Vagina (tissue), 2 donors: ENCODE data around the gene PHF20. TPM values are rescaled to one million over a fixed set of nuclear protein-coding genes. Genes with fewer than 3 reads are reported as not detected.

ENCODE experiments used
- DNase-seq, 2 donors: peaks; one replicate each; pipeline ENCODE4 v3.0.0-alpha.2; 2017; ENCODE audit errors: extremely low spot score in 2 of 2
- H3K27ac ChIP-seq: fragments of 200-600 bp; sonication (generic); one replicate; pipeline ENCODE4 v1.5.1; 2019
- H3K27me3 ChIP-seq: fragments of 200-600 bp; sonication (generic); one replicate; pipeline ENCODE4 v1.5.1; 2019
- H3K36me3 ChIP-seq, 2 donors: fragments of 200-600 bp; sonication (generic); one replicate each; pipeline ENCODE4 v1.5.1; 2017 to 2019
- H3K4me1 ChIP-seq: fragments of 200-600 bp; sonication (generic); one replicate; pipeline ENCODE4 v1.5.1; 2019
- H3K4me3 ChIP-seq, 2 donors: fragments of 200-600 bp; sonication (generic); 1 replicate in 1 of 2; 2 replicates in 1 of 2; pipeline ENCODE4 v1.5.1; 2016 to 2019
- H3K9me3 ChIP-seq: fragments of 200-600 bp; sonication (generic); one replicate; pipeline ENCODE4 v1.5.1; 2019
- POLR2A ChIP-seq, 2 donors: fragments of 450-650 bp; IDR thresholded peaks; one replicate each; pipeline ENCODE4 v1.6.1; 2017; ENCODE audit warnings: antibody characterized with exemption in 2 of 2, mild to moderate bottlenecking in 2 of 2, moderate library complexity in 2 of 2
- POLR2AphosphoS5 ChIP-seq, 2 donors: sonication (generic); formaldehyde crosslinking; IDR thresholded peaks; one replicate each; pipeline ENCODE4 v1.9.0; 2017; ENCODE audit warnings: antibody characterized with exemption in 2 of 2, mild to moderate bottlenecking in 2 of 2, low read depth in 1 of 2; ENCODE audit not compliant: insufficient read depth in 1 of 2
- intact Hi-C: fragments of 100-400 bp; cut with DNase I; formaldehyde crosslinking; loops from one replicate; pipeline ENCODE4 v1.15.1; 2023
- total RNA-seq: library from RNA; depleted of rRNA; stranded (reverse); fragments of >200 nt; gene quantifications from one replicate; pipeline ENCODE4 v1.2.3, GENCODE V29; 2016
- TF ChIP-seq, protein P1 (sequence below), 3 experiments: fragments of 450-650 bp in 2 of 3; fragments of 200-600 bp in 1 of 3; sonication (generic) in 1 of 3; IDR thresholded peaks; one replicate each; pipeline ENCODE4 v1.5.1; 2017 to 2019; ENCODE audit warnings: antibody characterized with exemption in 3 of 3, mild to moderate bottlenecking in 2 of 3, moderate library complexity in 2 of 3

Gene PHF20
- total RNA-seq, 1 donor from 2014 or later: 37.3 TPM

DNA sequence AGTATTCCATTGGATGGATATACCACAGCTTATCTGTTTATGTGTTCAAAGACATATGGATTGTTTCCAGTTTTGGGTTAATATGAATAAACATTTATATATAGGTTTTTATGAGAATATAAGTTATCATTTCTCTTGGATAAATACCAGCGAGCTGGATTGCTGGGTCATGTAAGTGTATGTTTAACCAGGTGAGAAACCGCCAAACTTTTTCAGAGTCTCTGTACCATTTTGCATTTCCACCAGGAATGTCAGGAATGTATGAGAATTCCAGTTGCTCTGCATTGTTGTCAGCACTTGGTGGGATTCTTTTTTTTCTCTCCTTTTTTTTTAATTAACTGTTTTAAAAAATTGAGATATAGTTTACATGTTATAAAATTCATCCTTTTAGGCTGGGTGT, 52.1 kb downstream of the PHF20 start:
- DNase-seq: no peak
- intact Hi-C loops: no loop called here
- Histone ChIP-seq H3K9me3 (no peaks in the 10 kb centered on the region), H3K4me3 (no peak overlapping the region), H3K27ac (no peak overlapping the region), H3K27me3 (no peaks in the 10 kb centered on the region), H3K36me3 (no peaks in the 10 kb centered on the region), H3K4me1 (peaks cover 26% of the 10 kb centered on the region)
- TF ChIP-seq, protein P1, sequence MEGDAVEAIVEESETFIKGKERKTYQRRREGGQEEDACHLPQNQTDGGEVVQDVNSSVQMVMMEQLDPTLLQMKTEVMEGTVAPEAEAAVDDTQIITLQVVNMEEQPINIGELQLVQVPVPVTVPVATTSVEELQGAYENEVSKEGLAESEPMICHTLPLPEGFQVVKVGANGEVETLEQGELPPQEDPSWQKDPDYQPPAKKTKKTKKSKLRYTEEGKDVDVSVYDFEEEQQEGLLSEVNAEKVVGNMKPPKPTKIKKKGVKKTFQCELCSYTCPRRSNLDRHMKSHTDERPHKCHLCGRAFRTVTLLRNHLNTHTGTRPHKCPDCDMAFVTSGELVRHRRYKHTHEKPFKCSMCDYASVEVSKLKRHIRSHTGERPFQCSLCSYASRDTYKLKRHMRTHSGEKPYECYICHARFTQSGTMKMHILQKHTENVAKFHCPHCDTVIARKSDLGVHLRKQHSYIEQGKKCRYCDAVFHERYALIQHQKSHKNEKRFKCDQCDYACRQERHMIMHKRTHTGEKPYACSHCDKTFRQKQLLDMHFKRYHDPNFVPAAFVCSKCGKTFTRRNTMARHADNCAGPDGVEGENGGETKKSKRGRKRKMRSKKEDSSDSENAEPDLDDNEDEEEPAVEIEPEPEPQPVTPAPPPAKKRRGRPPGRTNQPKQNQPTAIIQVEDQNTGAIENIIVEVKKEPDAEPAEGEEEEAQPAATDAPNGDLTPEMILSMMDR (IDR thresholded peaks at IDR 0.05): no peak
- TF ChIP-seq POLR2AphosphoS5 (IDR thresholded peaks at IDR 0.05; ENCODE audit: insufficient read depth in 1 of 2, low read depth in 1 of 2) (no peak), POLR2A (IDR thresholded peaks at IDR 0.05) (no peak)

DNA sequence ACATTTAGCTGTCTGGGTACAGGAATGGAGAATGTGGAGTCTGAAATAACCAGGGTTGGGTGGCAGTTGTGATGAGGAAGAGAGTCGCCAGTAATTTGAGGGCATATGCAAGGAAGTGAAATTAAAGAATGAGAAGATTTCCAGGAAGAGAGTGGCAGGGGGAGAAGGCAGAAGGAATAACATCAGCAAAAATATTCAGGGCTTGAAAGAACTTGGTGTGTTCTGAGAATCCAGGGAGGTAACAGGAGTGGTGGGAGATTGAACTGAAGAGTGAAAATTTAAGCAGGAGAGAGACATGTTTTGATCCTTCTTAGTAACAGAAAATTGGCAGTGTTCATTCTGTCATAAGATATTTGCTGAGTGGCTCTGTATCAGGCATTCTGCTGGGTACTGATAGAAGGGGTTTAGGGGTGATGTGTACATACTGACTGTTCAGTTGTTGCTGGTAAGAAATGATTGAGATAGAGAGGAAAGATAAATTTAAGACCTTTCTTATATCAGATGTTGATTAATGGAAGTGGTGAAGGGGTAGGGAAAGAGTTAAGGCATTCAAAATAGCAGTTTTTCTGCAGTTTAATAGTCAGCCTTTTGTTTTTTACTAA, 54.7 kb downstream of the PHF20 start:
- H3K9me3 ChIP-seq: no peaks in the 10 kb centered on the region
- peaks cover 3% of the 10 kb centered on the region for H3K4me1 ChIP-seq
- TF ChIP-seq POLR2AphosphoS5 (IDR thresholded peaks at IDR 0.05; ENCODE audit: insufficient read depth in 1 of 2, low read depth in 1 of 2): no peak
- no peak for TF ChIP-seq POLR2A (IDR thresholded peaks at IDR 0.05)
- TF ChIP-seq, protein P1 (IDR thresholded peaks at IDR 0.05): no peak
- no peak for DNase-seq
- H3K36me3 ChIP-seq: no peaks in the 10 kb centered on the region
- no peak overlapping the region for H3K27ac ChIP-seq
- intact Hi-C loops: no loop called here
- H3K4me3 ChIP-seq: no peak overlapping the region
- H3K27me3 ChIP-seq: no peaks in the 10 kb centered on the region

DNA sequence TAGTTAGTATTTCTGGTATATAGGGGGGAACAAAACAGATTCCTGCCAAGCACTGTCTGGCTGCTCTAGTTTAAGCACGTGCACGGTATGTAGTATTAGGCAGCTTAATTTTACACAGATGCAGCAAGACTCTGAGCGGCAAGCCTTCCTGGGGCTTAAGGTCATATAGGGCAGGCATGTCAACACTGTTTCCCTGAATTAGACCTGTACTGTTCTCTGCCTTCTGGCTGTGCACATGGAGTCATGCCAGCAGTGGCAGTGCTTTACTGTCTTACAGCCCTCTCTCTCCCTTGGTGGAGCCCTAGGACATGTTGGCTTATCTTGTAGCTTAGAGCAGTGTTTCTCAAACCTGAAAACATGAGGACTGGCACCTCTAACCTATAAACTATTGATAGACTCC, 56.6 kb downstream of the PHF20 start:
- Histone ChIP-seq H3K4me1 (no peaks in the 10 kb centered on the region), H3K27ac (no peak overlapping the region), H3K27me3 (no peaks in the 10 kb centered on the region), H3K9me3 (no peaks in the 10 kb centered on the region), H3K4me3 (no peak overlapping the region), H3K36me3 (no peaks in the 10 kb centered on the region)
- intact Hi-C loops: no loop called here
- TF ChIP-seq POLR2AphosphoS5 (IDR thresholded peaks at IDR 0.05; ENCODE audit: insufficient read depth in 1 of 2, low read depth in 1 of 2): no peak
- DNase-seq: no peak

DNA sequence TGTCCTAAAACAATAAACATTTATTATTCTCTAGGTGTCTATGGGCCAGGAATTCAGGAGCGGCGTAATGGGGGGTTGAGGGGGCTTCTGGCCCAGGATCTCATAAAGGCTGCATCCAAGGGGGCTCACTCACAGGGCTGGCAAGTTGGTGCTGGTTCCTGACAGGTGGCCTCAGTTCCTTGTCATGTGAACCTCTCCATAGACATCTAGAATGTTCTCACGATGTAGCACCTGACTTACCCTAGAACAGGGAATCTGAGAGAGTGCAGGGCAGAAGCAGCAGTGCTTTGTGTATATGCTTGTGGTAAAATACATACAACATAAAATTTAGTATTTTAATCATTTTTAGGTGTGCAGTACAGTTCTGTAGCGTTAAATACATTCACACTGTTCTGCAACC, 57.1 kb downstream of the PHF20 start:
- TF ChIP-seq, protein P1 (IDR thresholded peaks at IDR 0.05): no peak
- TF ChIP-seq POLR2A (IDR thresholded peaks at IDR 0.05) (no peak), POLR2AphosphoS5 (IDR thresholded peaks at IDR 0.05; ENCODE audit: insufficient read depth in 1 of 2, low read depth in 1 of 2) (no peak)
- Histone ChIP-seq H3K4me1 (no peaks in the 10 kb centered on the region), H3K9me3 (no peaks in the 10 kb centered on the region), H3K4me3 (no peak overlapping the region), H3K36me3 (no peaks in the 10 kb centered on the region), H3K27ac (no peak overlapping the region), H3K27me3 (no peaks in the 10 kb centered on the region)
- DNase-seq: no peak
- intact Hi-C loops: no loop called here

DNA sequence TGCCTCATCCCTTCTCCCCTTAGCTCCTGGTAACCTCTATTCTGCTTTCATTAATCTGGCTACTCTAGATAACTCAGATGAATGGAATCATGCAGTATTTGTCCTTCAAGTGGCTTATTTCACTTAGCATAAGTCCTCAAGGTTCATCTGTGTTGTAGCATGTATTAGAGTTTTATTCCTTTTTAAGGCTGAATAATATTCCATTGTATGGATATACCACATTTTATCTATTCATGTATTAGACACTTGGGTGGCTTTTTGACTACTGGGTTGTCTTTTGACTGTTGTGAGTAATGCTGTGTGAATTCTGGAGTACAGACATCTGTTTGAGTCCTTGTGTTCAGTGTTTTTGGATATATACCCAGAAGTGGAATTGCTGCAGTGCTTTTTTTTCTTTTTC, 58.4 kb downstream of the PHF20 start:
- no peaks in the 10 kb centered on the region for H3K9me3 ChIP-seq
- no peak for TF ChIP-seq POLR2A (IDR thresholded peaks at IDR 0.05)
- TF ChIP-seq, protein P1 (IDR thresholded peaks at IDR 0.05): no peak
- TF ChIP-seq POLR2AphosphoS5 (IDR thresholded peaks at IDR 0.05; ENCODE audit: insufficient read depth in 1 of 2, low read depth in 1 of 2): no peak
- no peak overlapping the region for H3K4me3 ChIP-seq
- no peaks in the 10 kb centered on the region for H3K27me3 ChIP-seq
- H3K27ac ChIP-seq: no peak overlapping the region
- DNase-seq: no peak
- intact Hi-C loops: no loop called here
- no peaks in the 10 kb centered on the region for H3K36me3 ChIP-seq
- H3K4me1 ChIP-seq: no peaks in the 10 kb centered on the region
